Endothelial cell (in vitro differentiated cells): Measurements from ENCODE around the gene ZNF358. TPM values are rescaled to one million over a fixed set of nuclear protein-coding genes. Genes with fewer than 3 reads are reported as not detected.

Source experiments
- DNase-seq: peaks from one replicate; pipeline ENCODE4 v3.0.0; 2021; ENCODE audit warnings: low spot score
- H3K27ac Mint-ChIP-seq: one replicate; pipeline ENCODE4 v1.8.0; 2021; ENCODE audit warnings: mixed read lengths, inconsistent platforms; ENCODE audit not compliant: unreplicated experiment
- H3K27me3 Mint-ChIP-seq: one replicate; pipeline ENCODE4 v1.8.0; 2021; ENCODE audit warnings: mild to moderate bottlenecking, moderate library complexity, mixed read lengths, inconsistent platforms; ENCODE audit not compliant: unreplicated experiment
- H3K36me3 Mint-ChIP-seq: one replicate; pipeline ENCODE4 v1.8.0; 2021; ENCODE audit warnings: mild to moderate bottlenecking, low read depth, mixed read lengths, inconsistent platforms; ENCODE audit not compliant: unreplicated experiment
- H3K4me1 Mint-ChIP-seq: one replicate; pipeline ENCODE4 v1.8.0; 2021; ENCODE audit warnings: mild to moderate bottlenecking, mixed read lengths, inconsistent platforms; ENCODE audit not compliant: unreplicated experiment
- H3K4me3 Mint-ChIP-seq: one replicate; pipeline ENCODE4 v1.8.0; 2021; ENCODE audit warnings: mild to moderate bottlenecking, mixed read lengths, inconsistent platforms; ENCODE audit not compliant: unreplicated experiment
- H3K9me3 Mint-ChIP-seq: one replicate; pipeline ENCODE4 v1.8.0; 2021; ENCODE audit warnings: mixed read lengths, inconsistent platforms; ENCODE audit not compliant: unreplicated experiment
- CTCF ChIP-seq: fragments of 200-600 bp; sonication (generic); IDR thresholded peaks from one replicate; pipeline ENCODE4 v1.5.0; 2021; ENCODE audit warnings: antibody characterized with exemption; ENCODE audit not compliant: unreplicated experiment
- total RNA-seq: library from RNA; stranded (reverse); fragmentation: NEBNext Ultra II Directional; extraction: Animal tissue kit (Norgen Biotek cat#: 25700); gene quantifications from one replicate; pipeline ENCODE4 v1.2.1, GENCODE V29; 2021; ENCODE audit not compliant: unreplicated experiment

The ZNF358 gene
- total RNA-seq, 1 donor from 2014 or later = 87.4 TPM

GRCh38 chr19:7545904-7546303 lies 30.0 kb downstream of the ZNF358 start:
- H3K4me3 Mint-ChIP-seq = no peak overlapping the region
- TF ChIP-seq CTCF = no peak
- peaks cover 13% of the 10 kb centered on the region for H3K36me3 Mint-ChIP-seq
- H3K4me1 Mint-ChIP-seq = no peaks in the 10 kb centered on the region
- no peaks in the 10 kb centered on the region for H3K9me3 Mint-ChIP-seq
- H3K27ac Mint-ChIP-seq = no peak overlapping the region
- H3K27me3 Mint-ChIP-seq = no peaks in the 10 kb centered on the region
- DNase-seq = no peak

- DNase-seq = no peak
- peaks cover 18% of the 10 kb centered on the region for H3K36me3 Mint-ChIP-seq
- peaks cover 4% of the 10 kb centered on the region for H3K4me1 Mint-ChIP-seq
- H3K27me3 Mint-ChIP-seq = no peaks in the 10 kb centered on the region
- no peak for TF ChIP-seq CTCF
- no peak overlapping the region for H3K4me3 Mint-ChIP-seq
- H3K27ac Mint-ChIP-seq = no peak overlapping the region
- H3K9me3 Mint-ChIP-seq = no peaks in the 10 kb centered on the region
Observed at GRCh38 chr19:7547159-7547558, 31.3 kb downstream of the ZNF358 start.

GRCh38 chr19:7549429-7550148 lies 33.7 kb downstream of the ZNF358 start:
- no peaks in the 10 kb centered on the region for H3K9me3 Mint-ChIP-seq
- H3K4me1 Mint-ChIP-seq = peaks cover 4% of the 10 kb centered on the region
- H3K36me3 Mint-ChIP-seq = peaks cover 17% of the 10 kb centered on the region
- H3K27ac Mint-ChIP-seq = no peak overlapping the region
- peak overlapping the region; percentile 42 for H3K4me3 Mint-ChIP-seq
- peaks cover 1% of the 10 kb centered on the region for H3K27me3 Mint-ChIP-seq
- no peak for TF ChIP-seq CTCF
- DNase-seq = no peak

GRCh38 chr19:7550169-7550770 lies 34.4 kb downstream of the ZNF358 start:
- no peak for DNase-seq
- no peak for TF ChIP-seq CTCF
- Mint-ChIP-seq H3K27ac (no peak overlapping the region), H3K4me3 (peak overlapping the region; percentile 42), H3K27me3 (peaks cover 1% of the 10 kb centered on the region), H3K36me3 (peaks cover 17% of the 10 kb centered on the region), H3K9me3 (no peaks in the 10 kb centered on the region), H3K4me1 (peaks cover 4% of the 10 kb centered on the region)

GRCh38 chr19:7550987-7551761 lies 35.3 kb downstream of the ZNF358 start:
- Mint-ChIP-seq H3K4me1 (peaks cover 4% of the 10 kb centered on the region), H3K4me3 (peak overlapping the region; percentile 77), H3K36me3 (peaks cover 13% of the 10 kb centered on the region), H3K27me3 (peaks cover 2% of the 10 kb centered on the region), H3K27ac (no peak overlapping the region), H3K9me3 (no peaks in the 10 kb centered on the region)
- no peak for TF ChIP-seq CTCF
- DNase-seq = peak; percentile 79
